Measurements from ENCODE around the gene PIAS1. TPM values are rescaled to one million over a fixed set of nuclear protein-coding genes. Genes with fewer than 3 reads are reported as not detected.

Gene PIAS1
- total and polyA plus RNA-seq, 2 donors from 2014 or later: 10.6 to 44.3 TPM

GRCh38 chr15:68054628-68055223 lies 611 bp downstream of the PIAS1 start:
- no peak for TF ChIP-seq CTCF (IDR thresholded peaks at IDR 0.05; ENCODE audit: borderline replicate concordance, extremely low read depth, insufficient read depth)
- intact Hi-C loops (cut with DNase I): no loop called here
- H3K27ac ChIP-seq (ENCODE audit: low read depth in 2 of 2, low read length in 2 of 2): peak overlapping the region; percentile 75 to 86

GRCh38 chr15:68055224-68055705 lies 1.1 kb downstream of the PIAS1 start:
- Histone ChIP-seq H3K9ac (ENCODE audit: low read length in 3 of 3) (peak overlapping the region; percentile 54 to 90 (median 70)), H3K4me1 (ENCODE audit: control insufficient read depth in 2 of 3, insufficient read depth in 2 of 3, low read depth in 1 of 3, low read length in 3 of 3) (peaks cover 0 to 8% (median 6%) of the 10 kb centered on the region in 3 donors), H3K36me3 (ENCODE audit: control insufficient read depth in 2 of 3, insufficient read depth in 3 of 3, low read length in 3 of 3) (no peaks in the 10 kb centered on the region), H3K27me3 (ENCODE audit: control insufficient read depth, insufficient read depth, low read length) (no peaks in the 10 kb centered on the region), H3K4me3 (ENCODE audit: low read length in 3 of 3) (peak overlapping the region; percentile 79 to 89 (median 89)), H3K9me3 (ENCODE audit: control insufficient read depth in 2 of 3, insufficient read depth in 1 of 3, low read length in 3 of 3) (no peaks in the 10 kb centered on the region), H3K27ac (ENCODE audit: low read depth in 2 of 2, low read length in 2 of 2) (peak overlapping the region; percentile 75 to 86)
- TF ChIP-seq CTCF (IDR thresholded peaks at IDR 0.05; ENCODE audit: borderline replicate concordance, extremely low read depth, insufficient read depth): no peak
- no peak for FAIRE-seq
- peak in 4 of 5 donors; percentile 48 to 86 (median 69) for DNase-seq
- intact Hi-C loops (cut with DNase I): no loop called here

More at GRCh38 chr15:68054628-68055223, 611 bp downstream of the PIAS1 start:
- no peaks in the 10 kb centered on the region for H3K27me3 ChIP-seq (ENCODE audit: control insufficient read depth, insufficient read depth, low read length)
- H3K36me3 ChIP-seq (ENCODE audit: control insufficient read depth in 2 of 3, insufficient read depth in 3 of 3, low read length in 3 of 3): no peaks in the 10 kb centered on the region
- peak; percentile 85 to 90 (median 88) for DNase-seq
- H3K9ac ChIP-seq (ENCODE audit: low read length in 3 of 3): peak overlapping the region; percentile 54 to 90 (median 70)
- H3K4me1 ChIP-seq (ENCODE audit: control insufficient read depth in 2 of 3, insufficient read depth in 2 of 3, low read depth in 1 of 3, low read length in 3 of 3): peaks cover 0 to 8% (median 6%) of the 10 kb centered on the region in 3 donors
- peak overlapping the region; percentile 79 to 89 (median 89) for H3K4me3 ChIP-seq (ENCODE audit: low read length in 3 of 3)
- FAIRE-seq: no peak
- H3K9me3 ChIP-seq (ENCODE audit: control insufficient read depth in 2 of 3, insufficient read depth in 1 of 3, low read length in 3 of 3): no peaks in the 10 kb centered on the region

- Histone ChIP-seq H3K9me3 (ENCODE audit: control insufficient read depth in 2 of 3, insufficient read depth in 1 of 3, low read length in 3 of 3) (no peaks in the 10 kb centered on the region), H3K27ac (ENCODE audit: low read depth in 2 of 2, low read length in 2 of 2) (no peak overlapping the region), H3K36me3 (ENCODE audit: control insufficient read depth in 2 of 3, insufficient read depth in 3 of 3, low read length in 3 of 3) (no peaks in the 10 kb centered on the region), H3K4me3 (ENCODE audit: low read length in 3 of 3) (peak overlapping the region; percentile 8 to 89 (median 79)), H3K9ac (ENCODE audit: low read length in 3 of 3) (peak overlapping the region in 1 of 3 donors; percentile 27), H3K27me3 (ENCODE audit: control insufficient read depth, insufficient read depth, low read length) (no peaks in the 10 kb centered on the region), H3K4me1 (ENCODE audit: control insufficient read depth in 2 of 3, insufficient read depth in 2 of 3, low read depth in 1 of 3, low read length in 3 of 3) (peaks cover 0 to 8% (median 6%) of the 10 kb centered on the region in 3 donors)
- TF ChIP-seq CTCF (IDR thresholded peaks at IDR 0.05; ENCODE audit: borderline replicate concordance, extremely low read depth, insufficient read depth): no peak
- intact Hi-C loops (cut with DNase I): no loop called here
- DNase-seq: peak in 1 of 5 donors; percentile 10
- no peak for FAIRE-seq
These were observed 2.2 kb downstream of the PIAS1 start for GRCh38 chr15:68056097-68056865.
